ENCODE data around the gene DPP10.
A peak's percentile ranks its signal among the peaks of the same experiment; 100 is the strongest.

Gene DPP10

DNA sequence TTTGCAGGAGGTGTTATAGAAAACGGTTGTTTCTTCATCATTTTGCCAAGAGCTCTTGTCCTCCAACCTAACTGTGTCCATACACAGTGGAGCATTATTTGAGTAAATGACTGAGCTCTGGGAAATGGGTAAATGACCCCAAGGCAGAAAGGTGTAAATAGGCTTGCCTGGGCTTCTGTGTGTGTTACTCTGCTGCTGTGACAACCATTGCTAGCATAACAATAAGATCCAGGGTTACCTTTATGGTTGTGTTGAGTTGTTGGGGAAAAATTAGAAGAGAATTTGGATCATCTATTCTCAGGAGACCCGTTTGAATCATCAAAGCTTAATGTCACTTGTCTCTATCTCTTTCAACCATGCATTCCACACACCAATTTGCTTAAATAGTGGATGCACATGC, 672.7 kb downstream of the DPP10 start:
- no peak for FAIRE-seq

GRCh38 chr2:115118306-115118705, 675.9 kb downstream of the DPP10 start:
- DNase-seq (ENCODE audit: low spot score), result no peak
- FAIRE-seq, result no peak

More for the DNA sequence above, 672.7 kb downstream of the DPP10 start:
- no peak for DNase-seq (ENCODE audit: low spot score)

DNA sequence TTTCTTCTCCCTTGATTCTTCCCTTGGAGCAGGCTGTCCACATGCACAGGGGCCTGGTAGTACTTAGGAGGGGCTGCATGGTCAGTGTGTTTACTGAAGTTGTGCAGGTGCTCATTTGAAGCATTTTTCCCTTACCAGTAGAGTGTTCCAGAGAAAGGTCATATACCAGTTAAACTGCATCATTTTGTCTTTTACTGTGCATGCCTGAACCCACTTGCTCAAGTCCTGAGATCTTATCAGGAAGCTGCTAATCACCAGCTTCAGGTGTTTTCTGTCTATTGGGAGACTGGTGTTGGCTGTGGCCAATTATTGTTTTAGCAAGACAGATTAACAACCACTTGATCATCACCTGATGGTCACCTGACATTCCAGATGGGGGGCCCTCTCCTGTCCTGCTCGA, 676.6 kb downstream of the DPP10 start:
- FAIRE-seq (no peak), DNase-seq (ENCODE audit: low spot score) (no peak)

GRCh38 chr2:115122701-115123100, 680.3 kb downstream of the DPP10 start:
- FAIRE-seq (no peak), DNase-seq (ENCODE audit: low spot score) (peak; percentile 10)

DNA sequence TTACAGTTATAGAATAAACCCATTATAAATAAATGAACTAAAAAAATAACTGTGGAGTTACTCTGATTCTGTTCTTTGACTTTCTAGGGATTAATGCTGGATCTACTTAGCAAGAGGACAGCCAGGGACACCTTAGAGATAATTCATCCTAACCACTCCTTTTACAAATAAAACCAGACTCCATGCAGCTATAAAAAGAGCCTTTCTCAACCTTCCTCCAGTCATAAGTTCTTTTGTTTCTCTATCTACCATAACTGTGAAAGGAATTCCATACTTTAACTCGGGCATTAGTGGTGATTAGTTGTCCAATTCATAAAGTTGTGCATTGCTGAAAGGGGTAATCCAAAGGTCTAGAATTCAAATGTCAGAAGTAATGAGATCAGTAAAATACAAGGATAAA, 682.4 kb downstream of the DPP10 start:
- FAIRE-seq, result no peak
- no peak for DNase-seq (ENCODE audit: low spot score)

DNA sequence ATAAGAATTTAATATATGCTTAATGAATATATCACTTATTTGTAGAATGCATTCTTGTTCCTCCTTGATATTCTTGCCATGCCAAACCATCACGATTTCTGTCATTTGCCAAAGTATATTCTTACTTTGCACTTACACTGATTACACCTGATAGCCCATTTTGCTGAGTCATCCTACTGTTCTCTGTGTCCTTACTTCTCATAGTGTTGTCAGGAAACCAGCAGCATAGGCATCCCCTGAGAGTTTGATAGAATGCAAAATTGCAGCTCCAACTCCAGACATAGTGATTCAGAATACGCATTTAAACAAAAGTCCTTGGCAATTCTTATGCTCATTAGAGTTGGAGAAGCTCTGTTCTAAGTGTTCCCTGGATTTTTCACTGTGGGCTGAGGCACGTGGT, 687.1 kb downstream of the DPP10 start:
- no peak for DNase-seq (ENCODE audit: low spot score)
- no peak for FAIRE-seq

- FAIRE-seq, result no peak
Observed at GRCh38 chr2:115160531-115161080, 718.2 kb downstream of the DPP10 start.

DNA sequence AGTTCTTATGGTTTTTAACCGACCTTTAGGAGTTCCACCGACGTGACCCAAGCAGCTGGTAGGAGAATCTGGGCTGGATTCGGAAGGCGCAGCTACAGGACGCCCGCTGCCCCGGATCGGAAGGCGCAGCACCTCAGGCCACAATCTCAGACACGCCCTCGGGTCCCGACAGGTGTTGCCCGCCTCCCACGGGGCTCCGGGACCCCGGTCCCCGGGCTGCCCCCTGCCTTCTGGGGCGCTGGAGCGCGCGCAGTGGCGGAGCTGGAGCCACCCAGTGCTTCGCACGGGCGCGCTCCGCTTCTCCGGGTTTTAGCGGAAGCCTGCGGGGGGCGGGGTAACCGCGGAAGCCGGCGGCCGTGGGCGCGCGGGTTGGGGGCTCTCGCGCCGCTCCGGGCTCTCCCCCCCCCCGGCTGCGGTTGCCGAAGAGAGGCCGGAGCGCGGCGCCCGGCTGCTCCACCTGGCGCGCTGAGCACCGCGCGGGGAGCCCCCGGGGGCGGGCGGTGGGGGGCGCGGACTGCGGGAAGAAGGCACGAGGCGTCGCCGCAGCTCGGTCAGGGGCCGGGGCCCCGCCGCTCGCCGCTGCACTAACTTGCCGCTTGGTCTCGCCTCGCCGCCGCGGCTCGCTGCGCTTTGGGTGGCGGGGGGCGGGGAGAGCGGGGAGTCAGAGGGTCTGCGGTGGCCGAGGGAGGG, 718.8 kb downstream of the DPP10 start:
- FAIRE-seq (no peak), DNase-seq (ENCODE audit: low spot score) (peak; percentile 50)

More at GRCh38 chr2:115160531-115161080, 718.2 kb downstream of the DPP10 start:
- DNase-seq (ENCODE audit: low spot score), result no peak

GRCh38 chr2:115161771-115162493, 719.5 kb downstream of the DPP10 start:
- no peak for FAIRE-seq
- DNase-seq (ENCODE audit: low spot score), result peak; percentile 58

DNA sequence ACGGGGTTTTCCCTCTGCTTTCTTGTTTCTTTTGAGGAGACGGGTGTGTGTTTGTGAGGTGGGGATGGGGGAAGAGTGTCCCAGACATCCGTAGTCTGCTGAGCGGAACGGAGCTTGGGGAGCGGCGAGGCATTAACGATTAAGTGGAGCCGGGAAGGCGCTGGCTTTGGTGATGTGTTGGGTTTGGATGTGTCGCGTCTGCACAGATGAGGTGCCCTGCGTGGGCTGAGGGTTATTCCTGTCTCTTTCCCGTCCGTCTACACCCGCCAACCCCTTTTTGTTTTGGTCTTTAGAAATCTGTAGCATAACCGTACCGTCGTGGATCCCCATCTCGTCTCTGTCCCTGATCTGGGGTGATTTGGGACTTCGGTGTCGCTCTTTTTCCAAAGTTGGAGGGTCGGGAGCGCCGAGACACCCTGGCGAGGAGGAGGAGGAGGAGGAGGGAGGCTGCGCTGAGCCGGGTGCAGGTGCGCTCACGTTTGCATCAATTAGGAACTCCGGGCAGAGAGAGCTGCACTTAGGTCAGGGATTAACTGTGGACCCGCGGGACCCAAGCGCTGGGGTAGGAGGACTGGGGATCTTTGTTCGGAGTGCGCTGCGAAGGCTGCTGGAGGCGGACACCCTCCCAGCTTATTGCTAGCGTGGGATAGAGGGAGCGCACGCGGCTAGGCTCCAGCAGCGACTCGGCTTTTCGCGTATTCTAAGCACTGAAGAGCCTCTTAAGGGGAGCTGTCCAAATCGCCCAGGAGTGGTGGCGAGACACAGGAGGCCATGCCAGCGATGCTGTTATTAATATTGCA, 720.3 kb downstream of the DPP10 start:
- DNase-seq (ENCODE audit: low spot score), result no peak
- FAIRE-seq, result no peak

- peak; percentile 10 for DNase-seq (ENCODE audit: low spot score)
Observed at GRCh38 chr2:115163572-115163971, 721.1 kb downstream of the DPP10 start.

GRCh38 chr2:115165529-115166109, 723.2 kb downstream of the DPP10 start:
- DNase-seq (ENCODE audit: low spot score), result peak; percentile 40
- FAIRE-seq, result no peak

More at GRCh38 chr2:115163572-115163971, 721.1 kb downstream of the DPP10 start:
- no peak for FAIRE-seq

GRCh38 chr2:115168457-115168856, 726.0 kb downstream of the DPP10 start:
- DNase-seq (ENCODE audit: low spot score) (no peak), FAIRE-seq (no peak)

DNA sequence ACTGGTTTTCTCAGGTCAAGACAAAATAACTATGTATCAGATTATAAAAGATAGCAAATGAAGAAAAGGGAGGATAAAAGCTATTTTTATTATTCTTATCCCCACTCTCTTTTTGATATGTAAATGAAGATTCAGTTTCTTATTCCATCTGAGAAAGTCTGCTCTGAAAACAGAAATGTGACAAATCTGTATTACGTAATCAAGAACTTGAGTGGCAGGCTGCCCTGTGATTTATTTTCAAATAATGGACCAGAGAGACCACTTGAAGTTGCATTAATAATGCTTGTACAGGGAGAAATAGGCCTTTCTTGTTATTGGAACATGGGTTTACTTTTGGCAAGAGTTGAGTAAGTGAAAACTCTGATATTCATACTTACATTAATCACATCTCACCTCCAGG, 727.4 kb downstream of the DPP10 start:
- FAIRE-seq (no peak), DNase-seq (ENCODE audit: low spot score) (no peak)

DNA sequence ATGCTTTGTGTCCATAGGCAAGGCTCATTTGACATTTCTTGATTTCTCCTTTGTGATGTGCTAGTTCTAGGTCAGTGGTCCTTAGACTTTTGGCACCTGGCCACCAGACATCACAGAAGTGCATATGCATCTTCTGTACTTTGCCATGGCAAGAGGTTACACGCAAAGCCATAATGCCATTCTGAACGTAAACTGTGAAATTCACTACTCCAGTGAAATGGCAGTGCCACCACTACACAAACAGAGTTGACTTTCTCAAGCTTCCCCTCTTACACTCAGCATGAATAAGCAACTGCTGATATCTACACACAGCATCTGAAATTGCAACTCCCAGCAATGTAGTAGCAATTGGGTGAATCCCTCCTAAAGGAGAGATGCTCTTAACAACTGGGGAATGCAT, 729.3 kb downstream of the DPP10 start:
- DNase-seq (ENCODE audit: low spot score) (no peak), FAIRE-seq (no peak)

DNA sequence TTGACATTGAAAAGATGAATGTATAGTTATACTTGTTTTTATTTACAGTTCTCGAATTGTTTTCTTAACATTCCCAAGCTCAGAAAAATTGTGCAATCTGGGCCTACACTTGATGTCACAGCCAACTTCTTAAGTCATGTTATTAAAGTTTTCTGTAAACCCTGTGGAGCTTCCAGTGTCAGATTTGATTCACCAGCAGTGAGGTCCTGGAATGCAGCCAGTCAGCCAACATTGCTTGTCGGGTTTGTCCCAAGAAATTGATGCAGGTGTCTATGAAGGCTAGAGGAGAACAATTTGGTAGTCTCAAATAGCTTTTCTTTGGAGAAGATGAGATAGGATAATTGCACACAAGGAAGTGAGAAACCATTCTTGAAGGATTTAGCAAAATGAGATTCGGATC, 732.2 kb downstream of the DPP10 start:
- DNase-seq (ENCODE audit: low spot score) (no peak), FAIRE-seq (no peak)

DNA sequence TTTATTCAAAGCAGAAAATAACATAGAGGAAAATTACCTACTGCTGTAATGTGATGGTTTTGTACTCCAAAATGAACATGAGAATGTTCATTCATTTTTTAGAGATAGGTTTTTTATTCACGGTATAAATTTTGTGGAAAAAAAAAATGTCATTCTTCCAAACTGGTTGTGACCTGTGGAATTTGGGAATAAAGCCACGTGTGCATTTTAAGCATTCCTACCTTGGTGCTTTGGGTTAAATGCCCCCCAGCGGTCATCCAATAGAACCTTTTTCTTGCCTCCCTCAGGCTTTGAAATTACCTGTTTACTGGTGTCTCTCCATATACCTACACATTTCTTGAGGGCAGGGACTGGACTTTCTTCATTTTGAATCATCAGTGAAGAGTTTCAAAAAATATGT, 740.7 kb downstream of the DPP10 start:
- DNase-seq (ENCODE audit: low spot score) (no peak), FAIRE-seq (no peak)

- FAIRE-seq, result no peak
- DNase-seq (ENCODE audit: low spot score), result no peak
Observed at GRCh38 chr2:115190459-115190858, 748.0 kb downstream of the DPP10 start.

- no peak for FAIRE-seq
- DNase-seq (ENCODE audit: low spot score), result no peak
Observed at GRCh38 chr2:115194623-115195022, 752.2 kb downstream of the DPP10 start.

DNA sequence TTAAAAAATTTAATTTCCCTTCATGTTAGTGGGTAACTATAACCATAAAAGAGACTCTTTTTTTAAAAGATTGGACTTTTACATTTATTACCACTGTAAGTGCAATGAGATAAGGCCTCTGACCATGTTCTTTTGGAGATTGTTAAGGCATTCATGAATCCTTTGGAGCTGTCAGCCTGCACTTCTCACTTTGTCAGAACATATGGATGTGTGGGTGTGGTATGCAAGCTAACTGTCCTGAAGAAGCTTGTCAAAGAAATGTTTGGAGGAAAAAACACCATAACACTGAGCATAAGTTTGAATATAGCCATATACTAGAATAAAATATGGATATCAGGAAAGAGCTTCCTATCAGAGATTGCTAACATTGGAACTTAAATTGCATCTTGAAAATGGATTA, 754.1 kb downstream of the DPP10 start:
- no peak for DNase-seq (ENCODE audit: low spot score)
- no peak for FAIRE-seq

GRCh38 chr2:115199966-115200365, 757.5 kb downstream of the DPP10 start:
- FAIRE-seq (no peak), DNase-seq (ENCODE audit: low spot score) (no peak)
